ENCODE measurements around the gene ARFGEF3. TPM values are rescaled to one million over a fixed set of nuclear protein-coding genes. Genes with fewer than 3 reads are reported as not detected.

The ARFGEF3 gene
- total and polyA plus RNA-seq, 2 experiments from 2014 or later: 5.8 to 24.6 TPM

GRCh38 chr6:138310821-138311220 is 149.1 kb downstream of the ARFGEF3 start:
- Histone ChIP-seq H3K4me1 (ENCODE audit: insufficient read depth) (no peaks in the 10 kb centered on the region), H3K79me2 (replicated peaks; ENCODE audit: insufficient read depth) (no peaks in the 10 kb centered on the region), H3K27ac (ENCODE audit: low read depth) (no peak overlapping the region), H2AFZ (no peak overlapping the region), H3K27me3 (ENCODE audit: insufficient read depth) (no peaks in the 10 kb centered on the region), H3K9me2 (ENCODE audit: insufficient read depth) (no peaks in the 10 kb centered on the region), H3K36me3 (ENCODE audit: insufficient read depth) (no peaks in the 10 kb centered on the region), H3K4me2 (no peak overlapping the region), H4K20me1 (replicated peaks; ENCODE audit: insufficient read depth) (no peaks in the 10 kb centered on the region), H3F3A (replicated peaks; ENCODE audit: low read depth) (no peaks in the 10 kb centered on the region), H3K4me3 (no peak overlapping the region)
- Mint-ChIP-seq H3K4me1 (peaks cover 4% of the 10 kb centered on the region; the same call in 1 of the 3 replicates), H3K36me3 (ENCODE audit: low read depth) (0 out of 3 replicates have a peak, but pooled peaks cover 5% of the 10 kb centered on the region), H3K27ac (no peak overlapping the region), H3K9me3 (no peaks in the 10 kb centered on the region), H3K4me3 (no peak overlapping the region), H3K27me3 (ENCODE audit: insufficient read depth, low read depth, poor library complexity) (no peaks in the 10 kb centered on the region)
- DNase-seq (ENCODE audit: low spot score) (no peak), ATAC-seq (no peak)
- TF ChIP-seq EZH2phosphoT487 (IDR thresholded peaks at IDR 0.05; ENCODE audit: unreplicated experiment) (no peak), JUNB (IDR thresholded peaks at IDR 0.05; ENCODE audit: unreplicated experiment) (no peak), ZNF114 (CRISPR knock-in tag; IDR thresholded peaks at IDR 0.05) (no peak), CREB1 (CRISPR knock-in tag; IDR thresholded peaks at IDR 0.05; ENCODE audit: low read depth) (no peak), CTCF (conservative IDR thresholded peaks at IDR 0.05; ENCODE audit: low read depth in 2 of 2) (no peak), ETS1 (IDR thresholded peaks at IDR 0.05) (no peak), ZNF331 (CRISPR knock-in tag; IDR thresholded peaks at IDR 0.05; ENCODE audit: low read depth) (no peak), POLR2AphosphoS5 (IDR thresholded peaks at IDR 0.05; ENCODE audit: low read depth) (no peak), NANOG (IDR thresholded peaks at IDR 0.05; ENCODE audit: borderline replicate concordance) (no peak), REST (IDR thresholded peaks at IDR 0.05; ENCODE audit: unreplicated experiment) (no peak), ZNF462 (CRISPR knock-in tag; IDR thresholded peaks at IDR 0.05) (no peak), STAT1 (IDR thresholded peaks at IDR 0.05; ENCODE audit: unreplicated experiment) (no peak)
